HepG2 (cell line): Measurements from ENCODE around the gene GMEB2. TPM values are rescaled to one million over a fixed set of nuclear protein-coding genes. Genes with fewer than 3 reads are reported as not detected.

Source experiments
- CCDC6 ChIP-seq: sonication (generic); formaldehyde crosslinking; IDR thresholded peaks from 2 replicates; pipeline ENCODE4 v1.8.1; 2022; ENCODE audit warnings: mild to moderate bottlenecking, missing genetic modification reagents, moderate library complexity
- CEBPZ ChIP-seq: IDR thresholded peaks from 2 replicates; pipeline ENCODE4 v1.6.1; 2012; ENCODE audit warnings: low read length, improper control_type of control experiment
- CREB3 ChIP-seq: sonication (generic); formaldehyde crosslinking; IDR thresholded peaks from 2 replicates; pipeline ENCODE4 v1.5.0; 2020; ENCODE audit warnings: missing genetic modification reagents
- CSRNP1 ChIP-seq: sonication (generic); formaldehyde crosslinking; IDR thresholded peaks from 2 replicates; pipeline ENCODE4 v1.8.1; 2023; ENCODE audit warnings: mild to moderate bottlenecking, missing genetic modification reagents
- EP300 ChIP-seq, 3 experiments: sonication (generic) in 1 of 3; formaldehyde crosslinking in 1 of 3; IDR thresholded peaks; 2 replicates each; pipeline versions ENCODE4 v1.5.1 to v1.6.1; 2011 to 2020; ENCODE audit warnings: low read depth in 2 of 3, low read length in 2 of 3, borderline replicate concordance in 1 of 3, improper control_type of control experiment in 1 of 3, mild to moderate bottlenecking in 1 of 3, missing genetic modification reagents in 1 of 3, moderate library complexity in 1 of 3
- HCFC1 ChIP-seq: fragments of 150-350 bp; IDR thresholded peaks from 2 replicates; pipeline ENCODE4 v1.6.1; 2014; ENCODE audit warnings: low read depth, low read length
- KAT7 ChIP-seq: IDR thresholded peaks from 2 replicates; pipeline ENCODE4 v1.6.1; 2018; ENCODE audit warnings: borderline replicate concordance, missing compliant biosample characterization
- KLF15 ChIP-seq: sonication (generic); formaldehyde crosslinking; IDR thresholded peaks from 2 replicates; pipeline ENCODE4 v1.8.1; 2023; ENCODE audit warnings: borderline replicate concordance, mild to moderate bottlenecking, inconsistent platforms, missing genetic modification reagents, mixed read lengths
- MATR3 ChIP-seq: sonication (generic); formaldehyde crosslinking; IDR thresholded peaks from 2 replicates; pipeline ENCODE4 v1.4.0; 2020; ENCODE audit warnings: missing genetic modification reagents
- NFKB2 ChIP-seq: sonication (generic); formaldehyde crosslinking; IDR thresholded peaks from 2 replicates; pipeline ENCODE4 v1.4.0; 2020; ENCODE audit warnings: missing genetic modification reagents, borderline replicate concordance
- NR0B2 ChIP-seq: sonication (generic); formaldehyde crosslinking; IDR thresholded peaks from 2 replicates; pipeline ENCODE4 v1.4.0; 2020; ENCODE audit warnings: mild to moderate bottlenecking, missing genetic modification reagents
- PLRG1 ChIP-seq: fragments of 450-650 bp; conservative IDR thresholded peaks from 2 replicates; pipeline ENCODE4 v1.6.1; 2016
- SP4 ChIP-seq: sonication (generic); formaldehyde crosslinking; IDR thresholded peaks from 2 replicates; pipeline ENCODE4 v1.8.1; 2023; ENCODE audit warnings: mild to moderate bottlenecking, missing genetic modification reagents
- SRSF9 ChIP-seq: fragments of 200-400 bp; formaldehyde crosslinking; IDR thresholded peaks from 2 replicates; pipeline ENCODE4 v1.6.1; 2018; ENCODE audit warnings: borderline replicate concordance, mild to moderate bottlenecking, low read depth, low read length; ENCODE audit not compliant: insufficient read depth, poor library complexity, severe bottlenecking
- ZNF207 ChIP-seq: fragments of 450-650 bp; IDR thresholded peaks from 2 replicates; pipeline ENCODE4 v1.6.1; 2016; ENCODE audit warnings: antibody characterized with exemption, borderline replicate concordance
- ZNF235 ChIP-seq: sonication (generic); formaldehyde crosslinking; IDR thresholded peaks from 2 replicates; pipeline ENCODE4 v1.8.1; 2023; ENCODE audit warnings: mild to moderate bottlenecking, missing genetic modification reagents, borderline replicate concordance
- ZNF280B ChIP-seq: sonication (generic); formaldehyde crosslinking; IDR thresholded peaks from 2 replicates; pipeline ENCODE4 v1.5.0; 2020; ENCODE audit warnings: missing genetic modification reagents, mild to moderate bottlenecking, borderline replicate concordance
- ZNF552 ChIP-seq: sonication (generic); formaldehyde crosslinking; IDR thresholded peaks from 2 replicates; pipeline ENCODE4 v1.9.0; 2022; ENCODE audit warnings: missing genetic modification reagents, mild to moderate bottlenecking, borderline replicate concordance
- ZNF564 ChIP-seq: sonication (generic); formaldehyde crosslinking; IDR thresholded peaks from 2 replicates; pipeline ENCODE4 v1.8.1; 2023; ENCODE audit warnings: mild to moderate bottlenecking, missing genetic modification reagents
- ZNF598 ChIP-seq: sonication (generic); formaldehyde crosslinking; IDR thresholded peaks from 2 replicates; pipeline ENCODE4 v1.5.1; 2020; ENCODE audit warnings: mild to moderate bottlenecking, missing genetic modification reagents, borderline replicate concordance
- ZSCAN22 ChIP-seq: sonication (generic); formaldehyde crosslinking; IDR thresholded peaks from 2 replicates; pipeline ENCODE4 v1.4.0; 2020; ENCODE audit warnings: mild to moderate bottlenecking, missing genetic modification reagents
- polyA plus RNA-seq, 8 experiments: library from polyadenylated mRNA; depleted of rRNA in 3 of 8; stranded (reverse) in 7 of 8; unstranded in 1 of 8; fragments of >200 nt; fragmentation: Illumina TruSeq in 4 of 8; extraction: Trizol in 4 of 8; gene quantifications; 2 replicates each; pipeline versions ENCODE4 v1.2.1 to v1.2.3, GENCODE V29; 2011 to 2016; ENCODE audit warnings: low read depth in 4 of 8, missing spikeins in 1 of 8, mixed read lengths in 1 of 8; ENCODE audit not compliant: insufficient read depth in 1 of 8
- total RNA-seq, 5 experiments: library from RNA; depleted of rRNA; stranded (reverse); fragments of >200 nt; fragmentation: Illumina TruSeq; extraction: Trizol; gene quantifications; 2 replicates each; pipeline ENCODE4 v1.2.3, GENCODE V29; 2016; ENCODE audit warnings: low read depth in 1 of 5

GMEB2 gene
- total and polyA plus RNA-seq, 2 of the 13 experiments (the other 11 are each of a cell fraction or from before 2014, with no cell fraction given), result 10.6 to 12.4 TPM

- TF ChIP-seq NR0B2 (CRISPR knock-in tag) (peak; percentile 10; the same call in 1 of the 2 replicates), CSRNP1 (CRISPR knock-in tag) (0 out of 2 replicates have a peak, but pooled peaks have one; percentile 0), NFKB2 (CRISPR knock-in tag) (peak; percentile 67; the same call in 1 of the 2 replicates), HCFC1 (no peak), KLF15 (CRISPR knock-in tag) (no peak), SP4 (CRISPR knock-in tag) (no peak), ZNF564 (CRISPR knock-in tag) (no peak), SRSF9 (no peak), EP300 (IDR thresholded peaks at IDR 0.05; ENCODE audit: low read depth in 2 of 2, low read length in 2 of 2) (no peak), EP300 (CRISPR knock-in tag; IDR thresholded peaks at IDR 0.05; ENCODE audit: borderline replicate concordance) (no peak), ZSCAN22 (CRISPR knock-in tag) (no peak), ZNF552 (CRISPR knock-in tag) (no peak), MATR3 (CRISPR knock-in tag) (no peak), CEBPZ (no peak), CREB3 (CRISPR knock-in tag) (no peak), KAT7 (CRISPR knock-in tag) (no peak), ZNF598 (CRISPR knock-in tag) (no peak), ZNF207 (no peak), PLRG1 (no peak), ZNF235 (CRISPR knock-in tag) (0 out of 2 replicates have a peak, but pooled peaks have one; percentile 61), ZNF280B (CRISPR knock-in tag) (no peak), CCDC6 (CRISPR knock-in tag) (no peak)
Measured at GRCh38 chr20:63653974-63654668, 27.2 kb upstream of the GMEB2 start (continued).
